Astrocyte (in vitro differentiated cells and primary cell): Measurements from ENCODE around the gene TNFRSF19. TPM values are rescaled to one million over a fixed set of nuclear protein-coding genes. Genes with fewer than 3 reads are reported as not detected.

Experiments used
- DNase-seq: peaks from one replicate; pipeline ENCODE4 v3.0.0-alpha.2; 2010; ENCODE audit warnings: low read depth
- FAIRE-seq: peaks from 2 replicates; lab custom pipeline; 2011; peaks lifted over from hg19 to GRCh38; lab: Jason Lieb, UNC
- H2AFZ ChIP-seq: 2 replicates; pipeline ENCODE4 v1.6.0; 2012; ENCODE audit warnings: low read depth, low read length, inconsistent platforms
- H3K27ac ChIP-seq: 2 replicates; pipeline ENCODE4 v1.5.1; 2011; ENCODE audit warnings: low read depth, low read length, inconsistent platforms
- H3K27me3 ChIP-seq: 2 replicates; pipeline ENCODE4 v1.6.0; 2011; ENCODE audit warnings: low read length, inconsistent platforms; ENCODE audit not compliant: insufficient read depth
- H3K36me3 ChIP-seq: 2 replicates; pipeline ENCODE4 v1.5.1; 2011; ENCODE audit warnings: low read length, inconsistent platforms; ENCODE audit not compliant: insufficient read depth
- H3K4me1 ChIP-seq: 2 replicates; pipeline ENCODE4 v1.5.1; 2011; ENCODE audit warnings: low read length, inconsistent platforms; ENCODE audit not compliant: insufficient read depth
- H3K4me2 ChIP-seq: 2 replicates; pipeline ENCODE4 v1.6.0; 2012; ENCODE audit warnings: low read length, inconsistent platforms
- H3K4me3 ChIP-seq: 2 replicates; pipeline ENCODE4 v1.5.1; 2011; ENCODE audit warnings: low read depth, mild to moderate bottlenecking, low read length, inconsistent platforms; ENCODE audit not compliant: insufficient read depth
- H3K79me2 ChIP-seq: 2 replicates; pipeline ENCODE4 v1.6.0; 2012; ENCODE audit warnings: mild to moderate bottlenecking, low read length, inconsistent platforms; ENCODE audit not compliant: insufficient read depth
- H3K9ac ChIP-seq: 2 replicates; pipeline ENCODE4 v1.6.0; 2012; ENCODE audit warnings: mild to moderate bottlenecking, low read length, inconsistent platforms
- H3K9me3 ChIP-seq: 2 replicates; pipeline ENCODE4 v1.5.1; 2012; ENCODE audit warnings: low read depth, mild to moderate bottlenecking, low read length, inconsistent platforms; ENCODE audit not compliant: insufficient read depth
- H4K20me1 ChIP-seq: 2 replicates; pipeline ENCODE4 v1.6.0; 2012; ENCODE audit warnings: low read length, inconsistent platforms; ENCODE audit not compliant: insufficient read depth
- H3K27ac Mint-ChIP-seq: one replicate; pipeline ENCODE4 v1.8.0; 2021; ENCODE audit warnings: mild to moderate bottlenecking, mixed read lengths; ENCODE audit not compliant: unreplicated experiment
- H3K27me3 Mint-ChIP-seq: one replicate; pipeline ENCODE4 v1.8.0; 2021; ENCODE audit warnings: low read depth, mixed read lengths; ENCODE audit not compliant: unreplicated experiment
- H3K36me3 Mint-ChIP-seq: one replicate; pipeline ENCODE4 v1.8.0; 2021; ENCODE audit warnings: low read depth, mixed read lengths; ENCODE audit not compliant: unreplicated experiment
- H3K4me1 Mint-ChIP-seq: one replicate; pipeline ENCODE4 v1.8.0; 2021; ENCODE audit warnings: low read depth, mixed read lengths; ENCODE audit not compliant: unreplicated experiment
- H3K4me3 Mint-ChIP-seq: one replicate; pipeline ENCODE4 v1.8.0; 2021; ENCODE audit warnings: mild to moderate bottlenecking, moderate library complexity, mixed read lengths; ENCODE audit not compliant: unreplicated experiment
- H3K9me3 Mint-ChIP-seq: one replicate; pipeline ENCODE4 v1.8.0; 2021; ENCODE audit warnings: mild to moderate bottlenecking, mixed read lengths; ENCODE audit not compliant: unreplicated experiment
- EZH2 ChIP-seq: IDR thresholded peaks from 2 replicates; pipeline ENCODE4 v1.6.1; 2012; ENCODE audit warnings: mild to moderate bottlenecking, low read length, inconsistent platforms; ENCODE audit not compliant: insufficient read depth
- total RNA-seq: library from RNA; stranded (reverse); gene quantifications from 2 replicates; pipeline ENCODE4 v1.2.1, GENCODE V29; 2021
- TF ChIP-seq, protein P1 (sequence below): IDR thresholded peaks from 2 replicates; pipeline ENCODE4 v1.5.1; 2011; ENCODE audit warnings: low read depth, mild to moderate bottlenecking, inconsistent platforms, low read length, moderate library complexity; ENCODE audit not compliant: insufficient read depth

TNFRSF19 gene
- total RNA-seq, 1 donor from 2014 or later, result 27.8 TPM

DNA sequence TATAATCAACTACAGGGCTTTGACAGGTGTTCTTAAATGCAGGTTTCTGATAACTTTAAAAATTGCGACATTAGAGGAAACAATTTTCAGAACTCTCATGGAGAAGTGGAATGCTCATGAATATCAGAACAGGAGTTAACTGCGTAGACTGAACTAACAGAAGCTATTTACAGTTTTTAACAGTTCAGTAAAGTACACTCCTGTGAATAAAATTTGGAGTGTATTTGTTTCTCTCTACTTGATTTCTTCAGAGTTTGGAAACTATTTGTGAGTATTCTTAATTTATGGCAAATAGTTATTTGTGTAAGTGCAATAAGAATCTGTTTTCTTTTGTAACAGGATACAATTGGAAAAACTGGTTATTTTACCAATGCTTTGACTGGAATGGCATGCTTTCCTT lies 114.4 kb downstream of the TNFRSF19 start:
- Mint-ChIP-seq H3K27ac (no peak overlapping the region), H3K4me1 (peaks cover 4% of the 10 kb centered on the region), H3K9me3 (peaks cover 20% of the 10 kb centered on the region), H3K36me3 (peaks cover 2% of the 10 kb centered on the region), H3K4me3 (no peak overlapping the region), H3K27me3 (no peaks in the 10 kb centered on the region)
- DNase-seq (no peak), FAIRE-seq (no peak)
- H3K27ac ChIP-seq, result no peak overlapping the region
- H2AFZ ChIP-seq, result no peak overlapping the region
- no peaks in the 10 kb centered on the region for H3K79me2 ChIP-seq
- no peaks in the 10 kb centered on the region for H3K27me3 ChIP-seq
- peaks cover 9% of the 10 kb centered on the region for H3K4me1 ChIP-seq
- H3K9ac ChIP-seq, result no peak overlapping the region
- no peaks in the 10 kb centered on the region for H3K36me3 ChIP-seq
- H3K4me3 ChIP-seq, result no peak overlapping the region
- H4K20me1 ChIP-seq, result no peaks in the 10 kb centered on the region
- TF ChIP-seq, protein P1, sequence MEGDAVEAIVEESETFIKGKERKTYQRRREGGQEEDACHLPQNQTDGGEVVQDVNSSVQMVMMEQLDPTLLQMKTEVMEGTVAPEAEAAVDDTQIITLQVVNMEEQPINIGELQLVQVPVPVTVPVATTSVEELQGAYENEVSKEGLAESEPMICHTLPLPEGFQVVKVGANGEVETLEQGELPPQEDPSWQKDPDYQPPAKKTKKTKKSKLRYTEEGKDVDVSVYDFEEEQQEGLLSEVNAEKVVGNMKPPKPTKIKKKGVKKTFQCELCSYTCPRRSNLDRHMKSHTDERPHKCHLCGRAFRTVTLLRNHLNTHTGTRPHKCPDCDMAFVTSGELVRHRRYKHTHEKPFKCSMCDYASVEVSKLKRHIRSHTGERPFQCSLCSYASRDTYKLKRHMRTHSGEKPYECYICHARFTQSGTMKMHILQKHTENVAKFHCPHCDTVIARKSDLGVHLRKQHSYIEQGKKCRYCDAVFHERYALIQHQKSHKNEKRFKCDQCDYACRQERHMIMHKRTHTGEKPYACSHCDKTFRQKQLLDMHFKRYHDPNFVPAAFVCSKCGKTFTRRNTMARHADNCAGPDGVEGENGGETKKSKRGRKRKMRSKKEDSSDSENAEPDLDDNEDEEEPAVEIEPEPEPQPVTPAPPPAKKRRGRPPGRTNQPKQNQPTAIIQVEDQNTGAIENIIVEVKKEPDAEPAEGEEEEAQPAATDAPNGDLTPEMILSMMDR, result no peak
- TF ChIP-seq EZH2, result no peak
- H3K9me3 ChIP-seq, result no peaks in the 10 kb centered on the region
- H3K4me2 ChIP-seq, result no peak overlapping the region

DNA sequence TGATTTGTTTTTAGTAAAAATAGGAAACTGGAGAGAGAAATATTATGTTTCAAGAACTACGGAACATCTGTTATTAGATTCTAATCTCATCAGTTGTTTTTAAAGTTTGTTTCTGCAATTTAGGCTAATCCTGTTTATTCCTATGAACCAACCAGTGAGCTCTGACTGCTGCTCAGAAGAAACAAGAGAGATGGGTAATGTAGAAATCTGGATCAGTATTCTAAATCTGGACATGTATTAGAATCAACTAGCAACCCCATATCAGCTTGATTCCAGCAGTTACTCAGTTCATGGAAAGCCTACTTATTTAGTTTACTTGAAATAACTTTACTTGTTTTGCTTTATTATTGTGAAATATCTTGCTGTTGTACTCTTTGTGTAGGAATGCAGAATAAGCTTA lies 115.2 kb downstream of the TNFRSF19 start:
- no peak overlapping the region for H2AFZ ChIP-seq
- H3K27me3 Mint-ChIP-seq, result no peaks in the 10 kb centered on the region
- H3K27me3 ChIP-seq, result no peaks in the 10 kb centered on the region
- H3K4me3 ChIP-seq, result no peak overlapping the region
- no peak for DNase-seq
- no peaks in the 10 kb centered on the region for H3K36me3 ChIP-seq
- no peaks in the 10 kb centered on the region for H4K20me1 ChIP-seq
- TF ChIP-seq, protein P1, result no peak
- TF ChIP-seq EZH2, result no peak
- H3K9me3 ChIP-seq, result no peaks in the 10 kb centered on the region
- H3K4me1 ChIP-seq, result peaks cover 6% of the 10 kb centered on the region
- H3K4me2 ChIP-seq, result no peak overlapping the region
- no peaks in the 10 kb centered on the region for H3K79me2 ChIP-seq
- no peak overlapping the region for H3K27ac Mint-ChIP-seq
- H3K9ac ChIP-seq, result no peak overlapping the region
- peaks cover 4% of the 10 kb centered on the region for H3K4me1 Mint-ChIP-seq
- peaks cover 2% of the 10 kb centered on the region for H3K36me3 Mint-ChIP-seq
- H3K27ac ChIP-seq, result no peak overlapping the region
- peaks cover 20% of the 10 kb centered on the region for H3K9me3 Mint-ChIP-seq
- H3K4me3 Mint-ChIP-seq, result no peak overlapping the region
- no peak for FAIRE-seq

GRCh38 chr13:23686948-23687347 lies 116.7 kb downstream of the TNFRSF19 start:
- FAIRE-seq (no peak), DNase-seq (no peak)
- H3K4me1 Mint-ChIP-seq, result no peaks in the 10 kb centered on the region
- H3K27ac Mint-ChIP-seq, result no peak overlapping the region
- H3K4me2 ChIP-seq, result no peak overlapping the region
- no peaks in the 10 kb centered on the region for H4K20me1 ChIP-seq
- no peak overlapping the region for H3K4me3 Mint-ChIP-seq
- no peak overlapping the region for H3K4me3 ChIP-seq
- H3K9me3 Mint-ChIP-seq, result peaks cover 20% of the 10 kb centered on the region
- H3K27me3 ChIP-seq, result no peaks in the 10 kb centered on the region
- no peak overlapping the region for H3K27ac ChIP-seq
- H3K27me3 Mint-ChIP-seq, result no peaks in the 10 kb centered on the region
- no peaks in the 10 kb centered on the region for H3K4me1 ChIP-seq
- TF ChIP-seq, protein P1, result no peak
- no peak for TF ChIP-seq EZH2
- no peaks in the 10 kb centered on the region for H3K36me3 ChIP-seq
- H3K9ac ChIP-seq, result no peak overlapping the region
- H3K79me2 ChIP-seq, result no peaks in the 10 kb centered on the region
- no peaks in the 10 kb centered on the region for H3K9me3 ChIP-seq
- no peak overlapping the region for H2AFZ ChIP-seq
- H3K36me3 Mint-ChIP-seq, result peaks cover 2% of the 10 kb centered on the region
